Measurements from ENCODE around the gene JAK3. TPM values are rescaled to one million over a fixed set of nuclear protein-coding genes. Genes with fewer than 3 reads are reported as not detected.

JAK3 gene
- total and polyA plus RNA-seq, 2 experiments from 2014 or later: 3.0 to 3.2 TPM

- H3K9me2 ChIP-seq (replicated peaks; ENCODE audit: insufficient read depth): no peaks in the 10 kb centered on the region
- H3K36me3 ChIP-seq (replicated peaks; ENCODE audit: insufficient read depth, low read depth): no peaks in the 10 kb centered on the region
- H3K27me3 ChIP-seq: peaks cover 34% of the 10 kb centered on the region
- H3K79me2 ChIP-seq: peaks cover 5% of the 10 kb centered on the region
- H3K9me3 ChIP-seq (ENCODE audit: low read depth): no peaks in the 10 kb centered on the region
- no peak overlapping the region for H2AFZ ChIP-seq
- H3K4me2 ChIP-seq: no peak overlapping the region
- DNase-seq (ENCODE audit: low spot score): no peak
- H3K4me1 ChIP-seq (ENCODE audit: insufficient read depth): no peaks in the 10 kb centered on the region
- H3K4me3 ChIP-seq: no peak overlapping the region
- peaks cover 22% of the 10 kb centered on the region for H4K20me1 ChIP-seq (ENCODE audit: insufficient read depth, poor library complexity, severe bottlenecking)
- TF ChIP-seq EZH2phosphoT487 (IDR thresholded peaks at IDR 0.05; ENCODE audit: low read depth, severe bottlenecking, unreplicated experiment): no peak
- TF ChIP-seq, protein P1, sequence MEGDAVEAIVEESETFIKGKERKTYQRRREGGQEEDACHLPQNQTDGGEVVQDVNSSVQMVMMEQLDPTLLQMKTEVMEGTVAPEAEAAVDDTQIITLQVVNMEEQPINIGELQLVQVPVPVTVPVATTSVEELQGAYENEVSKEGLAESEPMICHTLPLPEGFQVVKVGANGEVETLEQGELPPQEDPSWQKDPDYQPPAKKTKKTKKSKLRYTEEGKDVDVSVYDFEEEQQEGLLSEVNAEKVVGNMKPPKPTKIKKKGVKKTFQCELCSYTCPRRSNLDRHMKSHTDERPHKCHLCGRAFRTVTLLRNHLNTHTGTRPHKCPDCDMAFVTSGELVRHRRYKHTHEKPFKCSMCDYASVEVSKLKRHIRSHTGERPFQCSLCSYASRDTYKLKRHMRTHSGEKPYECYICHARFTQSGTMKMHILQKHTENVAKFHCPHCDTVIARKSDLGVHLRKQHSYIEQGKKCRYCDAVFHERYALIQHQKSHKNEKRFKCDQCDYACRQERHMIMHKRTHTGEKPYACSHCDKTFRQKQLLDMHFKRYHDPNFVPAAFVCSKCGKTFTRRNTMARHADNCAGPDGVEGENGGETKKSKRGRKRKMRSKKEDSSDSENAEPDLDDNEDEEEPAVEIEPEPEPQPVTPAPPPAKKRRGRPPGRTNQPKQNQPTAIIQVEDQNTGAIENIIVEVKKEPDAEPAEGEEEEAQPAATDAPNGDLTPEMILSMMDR (IDR thresholded peaks at IDR 0.05; ENCODE audit: poor library complexity): no peak
- no peak for TF ChIP-seq EZH2 (IDR thresholded peaks at IDR 0.05; ENCODE audit: borderline replicate concordance)
- H3K27ac ChIP-seq: no peak overlapping the region
- WGBS (ENCODE audit: low lambda C conversion rate, missing lambda C conversion rate): 79% methylated on average over 11 of the region's 11 CpGs
Measured at GRCh38 chr19:17866964-17867486, 19.2 kb upstream of the JAK3 start.

- H3K9me2 ChIP-seq (replicated peaks; ENCODE audit: insufficient read depth): no peaks in the 10 kb centered on the region
- peaks cover 30% of the 10 kb centered on the region for H3K27me3 ChIP-seq
- no peak for DNase-seq (ENCODE audit: low spot score)
- no peaks in the 10 kb centered on the region for H3K36me3 ChIP-seq (replicated peaks; ENCODE audit: insufficient read depth, low read depth)
- peaks cover 11% of the 10 kb centered on the region for H3K79me2 ChIP-seq
- WGBS (ENCODE audit: low lambda C conversion rate, missing lambda C conversion rate): 90% methylated on average over 7 of the region's 8 CpGs
- H3K4me2 ChIP-seq: no peak overlapping the region
- no peak overlapping the region for H3K27ac ChIP-seq
- no peaks in the 10 kb centered on the region for H3K9me3 ChIP-seq (ENCODE audit: low read depth)
- TF ChIP-seq EZH2phosphoT487 (IDR thresholded peaks at IDR 0.05; ENCODE audit: low read depth, severe bottlenecking, unreplicated experiment) (no peak), EZH2 (IDR thresholded peaks at IDR 0.05; ENCODE audit: borderline replicate concordance) (no peak)
- TF ChIP-seq, protein P1 (IDR thresholded peaks at IDR 0.05; ENCODE audit: poor library complexity): no peak
- H3K4me3 ChIP-seq: no peak overlapping the region
- H4K20me1 ChIP-seq (ENCODE audit: insufficient read depth, poor library complexity, severe bottlenecking): peaks cover 28% of the 10 kb centered on the region
- H3K4me1 ChIP-seq (ENCODE audit: insufficient read depth): peaks cover 3% of the 10 kb centered on the region
- H2AFZ ChIP-seq: no peak overlapping the region
Measured at GRCh38 chr19:17866312-17866963, 18.7 kb upstream of the JAK3 start.

DNA sequence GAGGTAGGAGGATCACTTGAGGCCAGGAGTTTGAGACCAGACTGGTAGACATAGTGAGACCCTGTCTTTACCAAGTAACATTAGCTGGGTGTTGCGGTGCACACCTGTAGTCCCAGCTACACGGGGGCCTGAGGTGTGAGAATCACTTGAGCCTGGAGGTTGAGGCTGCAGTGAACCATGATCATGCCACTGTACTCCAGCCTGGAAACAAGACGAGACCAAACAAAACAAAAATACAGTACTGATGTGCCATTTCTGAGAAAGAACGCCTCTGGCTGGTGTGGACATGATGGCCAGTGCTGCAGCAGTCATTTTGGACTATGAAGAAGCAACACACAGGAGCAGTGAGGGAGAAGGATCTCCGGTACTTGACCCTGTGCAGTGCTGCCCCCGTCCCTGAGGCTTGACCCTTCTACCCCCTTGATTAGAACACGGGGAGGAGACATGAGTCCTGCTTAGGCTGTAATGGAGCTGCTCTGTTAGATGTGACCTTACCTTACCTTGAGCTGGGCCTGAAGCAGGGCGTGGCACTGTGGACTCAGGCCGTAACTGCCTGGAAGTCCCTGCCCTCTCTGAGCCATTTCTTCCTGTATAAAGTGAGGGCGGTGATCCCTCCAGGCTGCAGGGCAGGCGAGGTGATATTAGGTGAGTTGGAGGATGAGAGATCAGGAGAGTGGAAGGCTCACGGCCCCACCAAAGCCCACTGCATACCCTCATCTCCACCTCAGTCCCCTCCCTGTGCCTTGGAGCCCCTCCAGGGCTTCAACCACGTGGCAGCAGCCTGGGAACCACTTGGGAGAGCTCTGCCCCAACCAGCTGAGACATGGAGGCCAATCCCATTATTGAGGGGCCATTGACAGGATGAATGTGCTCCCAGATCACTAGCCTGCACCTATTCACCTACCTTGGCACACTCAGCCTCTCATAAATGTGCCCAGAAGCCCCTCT lies 17.9 kb upstream of the JAK3 start:
- Histone ChIP-seq H3K4me3 (no peak overlapping the region), H3K9me3 (ENCODE audit: low read depth) (no peaks in the 10 kb centered on the region), H4K20me1 (ENCODE audit: insufficient read depth, poor library complexity, severe bottlenecking) (peaks cover 36% of the 10 kb centered on the region), H3K27ac (no peak overlapping the region), H3K4me1 (ENCODE audit: insufficient read depth) (peaks cover 10% of the 10 kb centered on the region), H2AFZ (no peak overlapping the region), H3K4me2 (no peak overlapping the region), H3K79me2 (peaks cover 19% of the 10 kb centered on the region), H3K36me3 (replicated peaks; ENCODE audit: insufficient read depth, low read depth) (no peaks in the 10 kb centered on the region), H3K9me2 (replicated peaks; ENCODE audit: insufficient read depth) (no peaks in the 10 kb centered on the region), H3K27me3 (peaks cover 22% of the 10 kb centered on the region)
- WGBS (ENCODE audit: low lambda C conversion rate, missing lambda C conversion rate): 62% methylated on average over 13 of the region's 13 CpGs
- DNase-seq (ENCODE audit: low spot score): peak; percentile 63
- no peak for TF ChIP-seq EZH2phosphoT487 (IDR thresholded peaks at IDR 0.05; ENCODE audit: low read depth, severe bottlenecking, unreplicated experiment)
- TF ChIP-seq EZH2 (IDR thresholded peaks at IDR 0.05; ENCODE audit: borderline replicate concordance): no peak
- TF ChIP-seq, protein P1 (IDR thresholded peaks at IDR 0.05; ENCODE audit: poor library complexity): no peak
